Thymus (tissue), 11 donors: ENCODE results near the gene EPHA1. TPM values are rescaled to one million over a fixed set of nuclear protein-coding genes. Genes with fewer than 3 reads are reported as not detected.

ENCODE experiments used
- DNase-seq, 9 donors: peaks; one replicate each; pipeline ENCODE4 v3.0.0-alpha.2; 2013; ENCODE audit warnings: low spot score in 9 of 9, low read depth in 6 of 9, missing footprints in 1 of 9
- H3K27ac ChIP-seq, 2 donors: one replicate each; pipeline ENCODE4 v1.5.1; 2013; ENCODE audit warnings: control low read depth in 1 of 2, low read depth in 1 of 2, low read length in 1 of 2, mild to moderate bottlenecking in 1 of 2, moderate library complexity in 1 of 2
- H3K27me3 ChIP-seq, 2 donors: one replicate each; pipeline ENCODE4 v1.5.1; 2013; ENCODE audit warnings: low read length in 1 of 2; ENCODE audit not compliant: control insufficient read depth in 2 of 2, insufficient read depth in 1 of 2
- H3K36me3 ChIP-seq, 2 donors: one replicate each; pipeline ENCODE4 v1.5.1; 2013; ENCODE audit warnings: low read length in 1 of 2, mild to moderate bottlenecking in 1 of 2, moderate library complexity in 1 of 2; ENCODE audit not compliant: control insufficient read depth in 2 of 2, insufficient read depth in 2 of 2
- H3K4me1 ChIP-seq, 2 donors: one replicate each; pipeline ENCODE4 v1.5.1; 2013; ENCODE audit warnings: low read length in 2 of 2; ENCODE audit not compliant: control insufficient read depth in 2 of 2, insufficient read depth in 2 of 2
- H3K4me3 ChIP-seq, 2 donors: one replicate each; pipeline ENCODE4 v1.5.1; 2013; ENCODE audit warnings: low read length in 2 of 2, control low read depth in 1 of 2, mild to moderate bottlenecking in 1 of 2
- H3K9me3 ChIP-seq, 2 donors: one replicate each; pipeline ENCODE4 v1.5.1; 2013; ENCODE audit warnings: low read length in 1 of 2, mild to moderate bottlenecking in 1 of 2; ENCODE audit not compliant: control insufficient read depth in 2 of 2, insufficient read depth in 1 of 2
- whole genome bisulfite sequencing: extraction: QIAGEN DNeasy Blood & Tissue Kit; methylation state at CpG from one replicate; pipeline ENCODE4 v1.1.7; 2013; 5-methylcytosine and 5-hydroxymethylcytosine counted together
- polyA plus RNA-seq: library from polyadenylated mRNA; stranded (reverse); fragments of 200-250 nt; gene quantifications from one replicate; pipeline ENCODE4 v1.2.3, GENCODE V29; 2013
- total RNA-seq: library from RNA; stranded (reverse); fragments of 120-200 nt; gene quantifications from one replicate; pipeline ENCODE4 v1.2.4, GENCODE V29; 2013
- donor health status: healthy.

EPHA1 gene
- total and polyA plus RNA-seq, 2 donors, result 12.5 to 34.3 TPM

GRCh38 chr7:143451122-143451521, 42.5 kb upstream of the EPHA1 start:
- H3K9me3 ChIP-seq, result no peaks in the 10 kb centered on the region
- peaks cover 0 to 8% of the 10 kb centered on the region in 2 donors for H3K4me1 ChIP-seq
- DNase-seq, result no peak
- no peaks in the 10 kb centered on the region for H3K27me3 ChIP-seq
- H3K36me3 ChIP-seq, result no peaks in the 10 kb centered on the region
- no peak overlapping the region for H3K27ac ChIP-seq
- no peak overlapping the region for H3K4me3 ChIP-seq

GRCh38 chr7:143449793-143450192, 41.1 kb upstream of the EPHA1 start:
- no peak for DNase-seq

GRCh38 chr7:143448429-143448828, 39.8 kb upstream of the EPHA1 start:
- 98% methylated on average over 5 of the region's 5 CpGs for WGBS

More at GRCh38 chr7:143449793-143450192, 41.1 kb upstream of the EPHA1 start:
- H3K4me3 ChIP-seq, result no peak overlapping the region
- WGBS, result 96% methylated on average over 3 of the region's 3 CpGs
- peaks cover 0 to 8% of the 10 kb centered on the region in 2 donors for H3K4me1 ChIP-seq
- H3K36me3 ChIP-seq, result no peaks in the 10 kb centered on the region
- H3K27me3 ChIP-seq, result no peaks in the 10 kb centered on the region
- no peak overlapping the region for H3K27ac ChIP-seq
- H3K9me3 ChIP-seq, result no peaks in the 10 kb centered on the region

GRCh38 chr7:143447466-143447865, 38.8 kb upstream of the EPHA1 start:
- Histone ChIP-seq H3K4me1 (no peaks in the 10 kb centered on the region), H3K36me3 (no peaks in the 10 kb centered on the region), H3K27me3 (no peaks in the 10 kb centered on the region), H3K4me3 (no peak overlapping the region), H3K27ac (no peak overlapping the region), H3K9me3 (no peaks in the 10 kb centered on the region)
- DNase-seq, result no peak
- 97% methylated on average over 3 of the region's 3 CpGs for WGBS

More at GRCh38 chr7:143448429-143448828, 39.8 kb upstream of the EPHA1 start:
- DNase-seq, result no peak
- H3K36me3 ChIP-seq, result no peaks in the 10 kb centered on the region
- H3K4me3 ChIP-seq, result no peak overlapping the region
- H3K27me3 ChIP-seq, result no peaks in the 10 kb centered on the region
- H3K27ac ChIP-seq, result no peak overlapping the region
- peaks cover 0 to 8% of the 10 kb centered on the region in 2 donors for H3K4me1 ChIP-seq
- H3K9me3 ChIP-seq, result no peaks in the 10 kb centered on the region

- DNase-seq, result no peak
- Histone ChIP-seq H3K9me3 (no peaks in the 10 kb centered on the region), H3K36me3 (no peaks in the 10 kb centered on the region), H3K27ac (no peak overlapping the region), H3K27me3 (no peaks in the 10 kb centered on the region), H3K4me3 (no peak overlapping the region), H3K4me1 (no peaks in the 10 kb centered on the region)
- WGBS, result 98% methylated on average over 1 of the region's 1 CpG
Measured at GRCh38 chr7:143444785-143445184, 36.1 kb upstream of the EPHA1 start.

GRCh38 chr7:143444063-143444782, 35.6 kb upstream of the EPHA1 start:
- Histone ChIP-seq H3K27ac (no peak overlapping the region), H3K27me3 (no peaks in the 10 kb centered on the region), H3K9me3 (no peaks in the 10 kb centered on the region), H3K4me3 (no peak overlapping the region), H3K36me3 (no peaks in the 10 kb centered on the region), H3K4me1 (no peaks in the 10 kb centered on the region)
- WGBS, result 97% methylated on average over 6 of the region's 6 CpGs
- DNase-seq, result no peak

- Histone ChIP-seq H3K36me3 (no peaks in the 10 kb centered on the region), H3K4me1 (no peaks in the 10 kb centered on the region), H3K4me3 (no peak within 1 kb of the TSS), H3K9me3 (no peaks in the 10 kb centered on the region), H3K27ac (no peak within 1 kb of the TSS), H3K27me3 (no peaks in the 10 kb centered on the region)
- WGBS, result over 99% methylated on average over 4 of the region's 4 CpGs
- DNase-seq, result no peak
Measured at GRCh38 chr7:143443153-143443552, 34.5 kb upstream of the EPHA1 start, which contains the start of gene TAS2R60. Gene TAS2R60, plus strand, starts transcription at chr7:143443453. Its CDS starts 0 bp downstream, at chr7:143443453.

GRCh38 chr7:143439866-143440265, 31.2 kb upstream of the EPHA1 start:
- 94% methylated on average over 2 of the region's 2 CpGs for WGBS
- DNase-seq, result no peak
- H3K4me1 ChIP-seq, result peaks cover 0 to 15% of the 10 kb centered on the region in 2 donors
- H3K36me3 ChIP-seq, result no peaks in the 10 kb centered on the region
- H3K27me3 ChIP-seq, result no peaks in the 10 kb centered on the region
- no peak overlapping the region for H3K27ac ChIP-seq
- H3K4me3 ChIP-seq, result no peak overlapping the region
- no peaks in the 10 kb centered on the region for H3K9me3 ChIP-seq

- no peaks in the 10 kb centered on the region for H3K36me3 ChIP-seq
- no peak overlapping the region for H3K4me3 ChIP-seq
- no peaks in the 10 kb centered on the region for H3K9me3 ChIP-seq
- peaks cover 0 to 15% of the 10 kb centered on the region in 2 donors for H3K4me1 ChIP-seq
- no peak overlapping the region for H3K27ac ChIP-seq
- WGBS, result 27% methylated on average over 4 of the region's 4 CpGs
- DNase-seq, result no peak
- no peaks in the 10 kb centered on the region for H3K27me3 ChIP-seq
Measured at GRCh38 chr7:143437578-143437977, 28.9 kb upstream of the EPHA1 start.
